Measurements from ENCODE around the gene COL5A3.

COL5A3 gene

DNA sequence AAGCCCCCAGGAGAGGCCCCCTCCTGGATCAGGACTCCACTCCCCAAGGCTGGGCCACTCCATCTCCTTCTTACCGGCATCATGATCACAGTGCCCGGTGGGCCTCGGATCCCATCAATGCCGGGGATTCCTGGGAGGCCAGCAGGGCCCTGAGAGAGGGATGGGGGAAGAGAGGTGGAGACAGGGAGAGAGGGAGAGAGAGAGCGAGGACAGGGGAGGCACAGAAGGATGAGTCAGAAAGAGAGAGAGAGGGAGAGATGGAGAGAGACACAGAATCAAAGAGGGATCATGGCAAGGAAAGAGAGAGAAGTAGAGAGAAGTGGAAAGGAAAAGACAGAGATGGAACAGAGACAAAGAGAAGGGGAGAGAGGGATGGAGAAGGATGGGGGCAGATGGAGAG, 13.8 kb downstream of the COL5A3 start:
- H3K27me3 ChIP-seq (replicated peaks; ENCODE audit: control insufficient read depth, insufficient read depth, low read length) = no peaks in the 10 kb centered on the region
- H3K4me3 ChIP-seq (ENCODE audit: low read length) = no peak overlapping the region
- no peaks in the 10 kb centered on the region for H3K9me3 ChIP-seq (ENCODE audit: control insufficient read depth, low read length)
- H3K36me3 ChIP-seq (ENCODE audit: control insufficient read depth, insufficient read depth, low read length, severe bottlenecking) = peaks cover 88% of the 10 kb centered on the region
- peaks cover 4% of the 10 kb centered on the region for H3K4me1 ChIP-seq (ENCODE audit: control insufficient read depth, insufficient read depth, low read length)
- DNase-seq (ENCODE audit: low read depth) = no peak
- peak overlapping the region; percentile 42 for H3K9ac ChIP-seq (ENCODE audit: low read length)

- no peak overlapping the region for H3K4me3 ChIP-seq (ENCODE audit: low read length)
Observed at GRCh38 chr19:9995999-9996398, 14.3 kb downstream of the COL5A3 start.

DNA sequence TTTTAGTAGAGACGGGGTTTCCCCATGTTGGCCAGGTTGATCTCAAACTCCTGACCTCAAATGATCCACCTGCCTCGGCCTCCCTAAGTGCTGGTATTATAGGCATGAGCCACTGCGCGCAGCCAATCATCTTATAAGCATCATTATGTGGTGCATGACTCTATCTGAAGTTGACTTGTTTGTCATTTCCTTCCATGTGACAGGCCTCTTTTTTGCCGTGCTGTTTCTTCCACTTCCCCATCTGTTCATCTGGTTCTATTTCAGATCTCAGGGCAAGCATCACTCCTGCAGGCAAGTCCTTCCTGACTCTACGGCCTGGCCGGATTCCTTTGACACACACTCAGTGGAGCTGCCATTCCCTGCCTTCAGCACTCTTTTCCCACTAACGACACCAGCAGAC, 15.2 kb downstream of the COL5A3 start:
- Histone ChIP-seq H3K27me3 (replicated peaks; ENCODE audit: control insufficient read depth, insufficient read depth, low read length) (no peaks in the 10 kb centered on the region), H3K4me1 (ENCODE audit: control insufficient read depth, insufficient read depth, low read length) (peaks cover 4% of the 10 kb centered on the region), H3K9me3 (ENCODE audit: control insufficient read depth, low read length) (no peaks in the 10 kb centered on the region), H3K4me3 (ENCODE audit: low read length) (no peak overlapping the region), H3K36me3 (ENCODE audit: control insufficient read depth, insufficient read depth, low read length, severe bottlenecking) (peaks cover 87% of the 10 kb centered on the region), H3K9ac (ENCODE audit: low read length) (no peak overlapping the region)
- no peak for DNase-seq (ENCODE audit: low read depth)

More at GRCh38 chr19:9995999-9996398, 14.3 kb downstream of the COL5A3 start:
- no peaks in the 10 kb centered on the region for H3K9me3 ChIP-seq (ENCODE audit: control insufficient read depth, low read length)
- H3K9ac ChIP-seq (ENCODE audit: low read length) = no peak overlapping the region
- peaks cover 4% of the 10 kb centered on the region for H3K4me1 ChIP-seq (ENCODE audit: control insufficient read depth, insufficient read depth, low read length)
- DNase-seq (ENCODE audit: low read depth) = no peak
- no peaks in the 10 kb centered on the region for H3K27me3 ChIP-seq (replicated peaks; ENCODE audit: control insufficient read depth, insufficient read depth, low read length)
- H3K36me3 ChIP-seq (ENCODE audit: control insufficient read depth, insufficient read depth, low read length, severe bottlenecking) = peaks cover 88% of the 10 kb centered on the region

DNA sequence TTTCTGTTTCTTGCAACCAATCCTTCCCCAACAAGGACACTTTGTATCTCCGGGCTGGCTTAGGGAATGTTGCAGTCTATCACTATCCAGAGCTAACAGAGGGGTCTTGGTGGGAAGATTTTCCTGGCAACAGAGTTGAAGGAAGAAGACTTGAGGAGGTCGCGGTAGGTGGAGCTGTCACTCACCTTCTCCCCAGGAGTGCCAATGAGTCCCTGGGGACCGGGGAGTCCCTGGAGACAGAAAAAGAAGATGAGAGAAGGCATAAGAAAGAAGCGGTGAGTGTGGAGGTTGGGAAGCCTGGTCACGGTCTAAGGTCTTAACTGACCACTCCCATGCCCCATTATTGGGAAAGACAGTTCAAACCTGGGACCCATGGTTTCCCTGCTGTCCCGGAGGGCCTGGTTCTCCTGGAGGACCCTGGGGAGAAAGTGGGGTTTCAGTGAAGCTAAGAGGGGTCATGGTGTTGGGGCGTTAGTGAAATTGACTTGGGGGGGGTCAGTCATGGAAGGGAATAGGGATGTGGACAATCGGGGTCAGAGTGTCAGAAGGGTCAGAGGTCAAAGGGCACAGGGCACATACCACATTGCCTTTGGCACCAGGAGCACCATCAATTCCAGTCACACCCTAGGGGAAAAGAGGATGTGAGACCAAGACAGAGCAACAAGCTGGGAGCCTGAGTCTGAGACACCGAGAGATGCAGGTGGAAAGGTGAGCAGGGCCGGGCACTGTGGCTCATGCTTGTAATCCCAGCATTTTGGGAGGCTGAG, 18.7 kb downstream of the COL5A3 start:
- H3K36me3 ChIP-seq (ENCODE audit: control insufficient read depth, insufficient read depth, low read length, severe bottlenecking) = peaks cover 91% of the 10 kb centered on the region
- no peaks in the 10 kb centered on the region for H3K9me3 ChIP-seq (ENCODE audit: control insufficient read depth, low read length)
- DNase-seq (ENCODE audit: low read depth) = no peak
- H3K4me3 ChIP-seq (ENCODE audit: low read length) = no peak overlapping the region
- H3K9ac ChIP-seq (ENCODE audit: low read length) = no peak overlapping the region
- peaks cover 14% of the 10 kb centered on the region for H3K4me1 ChIP-seq (ENCODE audit: control insufficient read depth, insufficient read depth, low read length)
- H3K27me3 ChIP-seq (replicated peaks; ENCODE audit: control insufficient read depth, insufficient read depth, low read length) = no peaks in the 10 kb centered on the region

GRCh38 chr19:9989504-9989903, 20.8 kb downstream of the COL5A3 start:
- Histone ChIP-seq H3K9me3 (ENCODE audit: control insufficient read depth, low read length) (no peaks in the 10 kb centered on the region), H3K36me3 (ENCODE audit: control insufficient read depth, insufficient read depth, low read length, severe bottlenecking) (peaks cover 84% of the 10 kb centered on the region), H3K4me1 (ENCODE audit: control insufficient read depth, insufficient read depth, low read length) (peaks cover 18% of the 10 kb centered on the region), H3K4me3 (ENCODE audit: low read length) (no peak overlapping the region), H3K9ac (ENCODE audit: low read length) (no peak overlapping the region), H3K27me3 (replicated peaks; ENCODE audit: control insufficient read depth, insufficient read depth, low read length) (no peaks in the 10 kb centered on the region)
- DNase-seq (ENCODE audit: low read depth) = no peak

DNA sequence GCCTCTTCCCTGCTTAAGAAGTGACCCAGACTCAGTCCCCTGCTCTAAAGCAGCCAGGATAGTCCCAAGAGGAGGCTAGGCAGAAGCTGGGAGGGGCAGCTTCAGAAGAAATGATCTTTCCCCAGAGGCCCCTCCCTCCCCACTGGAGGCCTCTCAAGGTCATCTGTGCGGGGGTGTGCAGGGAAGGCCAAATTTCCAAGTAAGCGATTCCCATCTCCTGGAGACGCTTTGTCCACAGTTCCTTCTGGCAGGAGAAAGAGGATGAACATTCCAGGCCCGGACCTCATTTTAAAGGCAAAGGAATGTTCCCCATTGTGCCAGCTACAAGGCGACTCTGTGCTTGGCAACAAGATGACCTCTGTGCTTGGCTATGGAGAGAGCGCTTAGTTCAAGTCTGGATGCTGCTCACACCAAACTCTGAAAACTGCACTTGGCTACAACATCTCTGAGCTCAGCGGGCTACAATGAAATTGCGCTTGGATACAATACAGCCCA, 23.5 kb downstream of the COL5A3 start:
- Histone ChIP-seq H3K27me3 (replicated peaks; ENCODE audit: control insufficient read depth, insufficient read depth, low read length) (no peaks in the 10 kb centered on the region), H3K9ac (ENCODE audit: low read length) (peak overlapping the region; percentile 71), H3K9me3 (ENCODE audit: control insufficient read depth, low read length) (no peaks in the 10 kb centered on the region), H3K4me3 (ENCODE audit: low read length) (no peak overlapping the region), H3K36me3 (ENCODE audit: control insufficient read depth, insufficient read depth, low read length, severe bottlenecking) (peaks cover 83% of the 10 kb centered on the region), H3K4me1 (ENCODE audit: control insufficient read depth, insufficient read depth, low read length) (peaks cover 27% of the 10 kb centered on the region)
- DNase-seq (ENCODE audit: low read depth) = peak; percentile 40

DNA sequence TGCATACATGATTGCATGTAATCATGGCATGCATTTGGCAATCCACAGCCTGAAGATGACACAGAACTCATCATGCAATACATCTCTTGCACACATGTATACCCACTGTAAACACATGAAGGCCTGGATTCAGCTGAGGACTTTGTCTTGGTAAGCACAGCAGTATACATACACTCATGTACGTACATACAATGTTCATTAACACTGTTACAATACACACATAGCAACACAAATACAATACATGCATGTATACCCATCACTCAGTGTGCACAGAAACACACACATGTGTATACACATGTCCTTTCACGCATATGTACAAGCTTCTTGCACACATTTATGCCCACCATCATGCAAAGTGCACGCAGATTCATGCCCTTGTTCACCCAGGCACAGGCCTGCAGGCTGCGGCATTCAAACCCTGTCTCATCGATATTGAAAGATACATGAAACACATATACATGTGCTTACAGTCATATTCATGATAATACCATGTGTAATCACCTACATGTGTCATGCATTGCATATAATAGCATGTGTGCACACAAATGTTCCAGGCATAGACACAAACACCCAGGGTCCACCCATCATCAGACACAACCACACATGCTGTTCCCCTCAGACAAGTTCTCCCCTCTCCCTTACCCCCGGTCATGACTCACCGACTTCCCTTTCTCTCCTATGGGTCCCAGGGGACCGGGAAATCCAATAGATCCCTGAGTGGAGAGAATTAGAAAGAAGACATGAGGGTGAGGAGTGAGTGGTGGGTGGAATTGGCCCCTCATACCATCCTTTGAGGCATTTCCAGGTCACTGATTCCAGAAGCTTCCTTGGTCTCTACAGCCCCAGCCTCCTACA, 28.7 kb downstream of the COL5A3 start:
- Histone ChIP-seq H3K36me3 (ENCODE audit: control insufficient read depth, insufficient read depth, low read length, severe bottlenecking) (peaks cover 89% of the 10 kb centered on the region), H3K27me3 (replicated peaks; ENCODE audit: control insufficient read depth, insufficient read depth, low read length) (no peaks in the 10 kb centered on the region), H3K9ac (ENCODE audit: low read length) (no peak overlapping the region), H3K4me3 (ENCODE audit: low read length) (no peak overlapping the region), H3K4me1 (ENCODE audit: control insufficient read depth, insufficient read depth, low read length) (peaks cover 17% of the 10 kb centered on the region), H3K9me3 (ENCODE audit: control insufficient read depth, low read length) (no peaks in the 10 kb centered on the region)
- no peak for DNase-seq (ENCODE audit: low read depth)

GRCh38 chr19:9972103-9972502, 38.2 kb downstream of the COL5A3 start:
- DNase-seq (ENCODE audit: low read depth) = no peak
- no peaks in the 10 kb centered on the region for H3K27me3 ChIP-seq (replicated peaks; ENCODE audit: control insufficient read depth, insufficient read depth, low read length)

DNA sequence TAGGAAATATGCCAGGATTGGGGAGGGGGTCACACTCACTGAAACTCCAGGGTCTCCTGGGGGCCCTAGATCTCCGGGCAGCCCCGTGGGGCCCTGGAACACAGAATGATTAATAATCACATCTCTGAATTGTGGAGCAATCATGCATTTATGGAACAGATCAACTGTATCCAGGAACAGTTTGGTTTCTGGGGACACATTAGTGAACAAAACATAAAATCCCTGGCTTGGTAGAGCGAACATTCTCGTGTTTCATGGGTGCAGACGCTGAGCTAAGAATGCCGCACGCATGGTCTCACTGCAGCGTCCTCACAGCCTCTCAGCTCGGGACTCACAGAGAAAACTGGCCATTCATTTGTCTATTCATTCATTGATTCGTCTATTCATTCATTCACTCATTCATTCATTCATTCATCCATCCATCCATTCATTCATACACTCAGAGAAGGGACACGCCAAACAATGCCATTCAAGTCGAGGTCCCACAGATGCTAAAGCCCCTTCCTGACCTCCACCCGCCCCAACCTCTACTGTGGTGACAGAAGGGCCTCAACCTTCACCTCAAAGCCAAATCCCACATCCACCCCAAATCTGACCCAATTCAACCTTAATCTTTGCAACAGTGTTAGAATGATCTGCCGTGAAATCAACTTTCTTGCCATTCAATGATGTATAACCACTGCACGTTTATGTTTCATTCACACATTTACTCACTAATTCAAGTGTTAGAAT, 39.0 kb downstream of the COL5A3 start:
- no peaks in the 10 kb centered on the region for H3K27me3 ChIP-seq (replicated peaks; ENCODE audit: control insufficient read depth, insufficient read depth, low read length)
- no peak for DNase-seq (ENCODE audit: low read depth)
- H3K36me3 ChIP-seq (ENCODE audit: control insufficient read depth, insufficient read depth, low read length, severe bottlenecking) = peaks cover 89% of the 10 kb centered on the region
- H3K4me3 ChIP-seq (ENCODE audit: low read length) = no peak overlapping the region
- H3K9ac ChIP-seq (ENCODE audit: low read length) = no peak overlapping the region
- no peaks in the 10 kb centered on the region for H3K4me1 ChIP-seq (ENCODE audit: control insufficient read depth, insufficient read depth, low read length)
- no peaks in the 10 kb centered on the region for H3K9me3 ChIP-seq (ENCODE audit: control insufficient read depth, low read length)

More at GRCh38 chr19:9972103-9972502, 38.2 kb downstream of the COL5A3 start:
- Histone ChIP-seq H3K36me3 (ENCODE audit: control insufficient read depth, insufficient read depth, low read length, severe bottlenecking) (peaks cover 90% of the 10 kb centered on the region), H3K9me3 (ENCODE audit: control insufficient read depth, low read length) (no peaks in the 10 kb centered on the region), H3K4me3 (ENCODE audit: low read length) (no peak overlapping the region), H3K4me1 (ENCODE audit: control insufficient read depth, insufficient read depth, low read length) (no peaks in the 10 kb centered on the region), H3K9ac (ENCODE audit: low read length) (no peak overlapping the region)

- no peak for DNase-seq (ENCODE audit: low read depth)
- Histone ChIP-seq H3K36me3 (ENCODE audit: control insufficient read depth, insufficient read depth, low read length, severe bottlenecking) (peaks cover 87% of the 10 kb centered on the region), H3K4me3 (ENCODE audit: low read length) (no peak overlapping the region)
Observed at GRCh38 chr19:9970481-9970880, 39.8 kb downstream of the COL5A3 start.

GRCh38 chr19:9969688-9969975, 40.7 kb downstream of the COL5A3 start:
- H3K4me1 ChIP-seq (ENCODE audit: control insufficient read depth, insufficient read depth, low read length) = no peaks in the 10 kb centered on the region
- H3K36me3 ChIP-seq (ENCODE audit: control insufficient read depth, insufficient read depth, low read length, severe bottlenecking) = peaks cover 85% of the 10 kb centered on the region
- no peak overlapping the region for H3K4me3 ChIP-seq (ENCODE audit: low read length)
- no peaks in the 10 kb centered on the region for H3K9me3 ChIP-seq (ENCODE audit: control insufficient read depth, low read length)
- no peak for DNase-seq (ENCODE audit: low read depth)
- H3K9ac ChIP-seq (ENCODE audit: low read length) = no peak overlapping the region
- H3K27me3 ChIP-seq (replicated peaks; ENCODE audit: control insufficient read depth, insufficient read depth, low read length) = no peaks in the 10 kb centered on the region

More at GRCh38 chr19:9970481-9970880, 39.8 kb downstream of the COL5A3 start:
- H3K4me1 ChIP-seq (ENCODE audit: control insufficient read depth, insufficient read depth, low read length) = no peaks in the 10 kb centered on the region
- H3K9ac ChIP-seq (ENCODE audit: low read length) = no peak overlapping the region
- no peaks in the 10 kb centered on the region for H3K9me3 ChIP-seq (ENCODE audit: control insufficient read depth, low read length)
- H3K27me3 ChIP-seq (replicated peaks; ENCODE audit: control insufficient read depth, insufficient read depth, low read length) = no peaks in the 10 kb centered on the region
